Measurements from ENCODE around the gene RPAP2. TPM values are rescaled to one million over a fixed set of nuclear protein-coding genes. Genes with fewer than 3 reads are reported as not detected.

RPAP2 gene
- total RNA-seq, 1 experiment from 2014 or later = 21.6 TPM

GRCh38 chr1:92447033-92447681, 148.3 kb downstream of the RPAP2 start:
- TF ChIP-seq CTCF (IDR thresholded peaks at IDR 0.05; ENCODE audit: unreplicated experiment) = no peak
- Mint-ChIP-seq H3K36me3 (ENCODE audit: insufficient read depth, unreplicated experiment) (no peaks in the 10 kb centered on the region), H3K4me1 (ENCODE audit: low read depth, unreplicated experiment) (peaks cover 7% of the 10 kb centered on the region), H3K27me3 (ENCODE audit: unreplicated experiment) (peaks cover 32% of the 10 kb centered on the region), H3K9me3 (ENCODE audit: low read depth, unreplicated experiment) (no peaks in the 10 kb centered on the region), H3K4me3 (ENCODE audit: low read depth, unreplicated experiment) (no peak overlapping the region), H3K27ac (ENCODE audit: unreplicated experiment) (no peak overlapping the region)
- intact Hi-C loops (cut with micrococcal nuclease; ENCODE audit: unreplicated experiment) = no loop called here
- BruUV-seq (replicated peaks) = no TSS peak
- CTCF ChIA-PET = interaction anchor here (0.6 to 0.7 kb wide), 4 partner anchors 56 to 138 kb away, joined by 4 to 6 read pairs (median 4); no protein-coding TSS in a partner anchor
- no peak for DNase-seq

- BruUV-seq (replicated peaks) = no TSS peak
- CTCF ChIA-PET = no interaction called here
- Mint-ChIP-seq H3K27me3 (ENCODE audit: unreplicated experiment) (peaks cover 32% of the 10 kb centered on the region), H3K36me3 (ENCODE audit: insufficient read depth, unreplicated experiment) (no peaks in the 10 kb centered on the region), H3K4me3 (ENCODE audit: low read depth, unreplicated experiment) (no peak overlapping the region), H3K4me1 (ENCODE audit: low read depth, unreplicated experiment) (peaks cover 7% of the 10 kb centered on the region), H3K9me3 (ENCODE audit: low read depth, unreplicated experiment) (no peaks in the 10 kb centered on the region), H3K27ac (ENCODE audit: unreplicated experiment) (no peak overlapping the region)
- intact Hi-C loops (cut with micrococcal nuclease; ENCODE audit: unreplicated experiment) = no loop called here
- no peak for DNase-seq
- no peak for TF ChIP-seq CTCF (IDR thresholded peaks at IDR 0.05; ENCODE audit: unreplicated experiment)
These were observed 149.1 kb downstream of the RPAP2 start for GRCh38 chr1:92447976-92448375.

Other genes starting within 250 kb of the RPAP2 start
- gene SETSIP, start 223.6 kb upstream of the RPAP2 start, total RNA-seq (2022) = not detected in 2 replicates
- gene BTBD8, start 218.7 kb upstream of the RPAP2 start, total RNA-seq (2022) = 3.8 and 4.0 TPM in 2 replicates
- gene C1orf146, start 81.1 kb upstream of the RPAP2 start, total RNA-seq (2022) = not detected in 2 replicates
- gene GLMN, start 72 bp upstream of the RPAP2 start, total RNA-seq (2022) = 13.3 and 15.3 TPM in 2 replicates
- gene GFI1, start 187.9 kb downstream of the RPAP2 start, total RNA-seq (2022) = 0.31 and 0.47 TPM in 2 replicates

Measured in Calu3 (cell line).